ENCODE results near the gene ATP8B1. TPM values are rescaled to one million over a fixed set of nuclear protein-coding genes. Genes with fewer than 3 reads are reported as not detected.

The ATP8B1 gene
- total and polyA plus RNA-seq, 2 of the 8 experiments (the other 6 are each of a cell fraction or from before 2014, with no cell fraction given): 1.1 to 4.6 TPM

- H3K9ac ChIP-seq (replicated peaks in 1 of 4; ENCODE audit: extremely low read depth in 1 of 4, low read depth in 3 of 4, low read length in 3 of 4): no peak overlapping the region
- no peak overlapping the region for H4K8ac ChIP-seq (ENCODE audit: extremely low read depth, insufficient read depth, low read length)
- no peak overlapping the region for H3K56ac ChIP-seq (replicated peaks; ENCODE audit: insufficient read length, low read depth, low read length)
- no peak overlapping the region for H3K14ac ChIP-seq (ENCODE audit: insufficient read length)
- H3K27ac ChIP-seq (ENCODE audit: low read depth, low read length): no peak overlapping the region
- no peaks in the 10 kb centered on the region for H3K79me2 ChIP-seq (ENCODE audit: control insufficient read depth in 1 of 2, insufficient read depth in 2 of 2, low read length in 2 of 2)
- no peak overlapping the region for H2AK5ac ChIP-seq (ENCODE audit: low read depth, low read length)
- no peak overlapping the region for H3K23ac ChIP-seq (ENCODE audit: insufficient read length)
- H3K23me2 ChIP-seq (ENCODE audit: low read depth, low read length): no peaks in the 10 kb centered on the region
- no peak overlapping the region for H3K4me3 ChIP-seq (ENCODE audit: extremely low read depth in 1 of 4, insufficient read depth in 2 of 4, low read depth in 3 of 4, low read length in 4 of 4)
- no peak overlapping the region for H3K4me2 ChIP-seq (ENCODE audit: insufficient read depth in 1 of 2, low read depth in 2 of 2, low read length in 2 of 2)
- no peak for DNase-seq (ENCODE audit: low read depth in 1 of 2, low spot score in 2 of 2)
- no peaks in the 10 kb centered on the region for H3K36me3 ChIP-seq (ENCODE audit: control insufficient read depth in 2 of 4, insufficient read depth in 4 of 4, low read length in 3 of 4)
- whole genome bisulfite sequencing, 2 experiments (ENCODE audit: extremely low coverage in 1 of 2, insufficient coverage in 1 of 2, insufficient read length in 1 of 2, insufficient replicate concordance in 2 of 2, low coverage in 1 of 2, low lambda C conversion rate in 2 of 2, missing lambda C conversion rate in 1 of 2): 84% methylated on average over 8 of the region's 8 CpGs; no CpG with 5 or more reads in 1 of the 2 experiments
- H4K5ac ChIP-seq (ENCODE audit: insufficient read length, low read depth, low read length): no peak overlapping the region
- ChIA-PET CTCF (ENCODE audit: partially characterized antibody) (interaction anchor here (1.1 kb wide), 2 partner anchors 9 to 15 kb away, joined by 3 to 4 read pairs; no protein-coding TSS in a partner anchor), POLR2A (ENCODE audit: partially characterized antibody) (no interaction called here)
- no peaks in the 10 kb centered on the region for H3K4me1 ChIP-seq (replicated peaks in 1 of 4; ENCODE audit: control insufficient read depth in 3 of 4, insufficient read depth in 4 of 4, low read length in 3 of 4)
- no peak overlapping the region for H2AFZ ChIP-seq (ENCODE audit: low read length)
- no peak overlapping the region for H2BK20ac ChIP-seq (ENCODE audit: low read length)
- no peak for FAIRE-seq
- H3K4ac ChIP-seq (replicated peaks; ENCODE audit: insufficient read length, low read depth, low read length): no peak overlapping the region
- H2BK15ac ChIP-seq (ENCODE audit: low read length): no peak overlapping the region
- H2BK12ac ChIP-seq (ENCODE audit: low read depth, low read length): no peak overlapping the region
- H3K27me3 ChIP-seq (replicated peaks in 1 of 4; ENCODE audit: control insufficient read depth in 3 of 4, extremely low read depth in 1 of 4, insufficient read depth in 3 of 4, low read length in 3 of 4): no peaks in the 10 kb centered on the region; a peak in 1 of 7 replicates
- H2BK120ac ChIP-seq (replicated peaks; ENCODE audit: low read depth, low read length): no peak overlapping the region
- H4K91ac ChIP-seq (replicated peaks; ENCODE audit: insufficient read length, low read length): no peak overlapping the region
- H3K79me1 ChIP-seq (ENCODE audit: low read depth, low read length): no peaks in the 10 kb centered on the region; the same call in 1 of the 2 replicates
- H2BK5ac ChIP-seq (ENCODE audit: low read depth, low read length): no peak overlapping the region
- H3K18ac ChIP-seq (ENCODE audit: extremely low read depth, low read length): no peak overlapping the region
- no peaks in the 10 kb centered on the region for H3K9me3 ChIP-seq (ENCODE audit: insufficient read depth in 2 of 2, low read depth in 1 of 2, low read length in 1 of 2)
- H4K20me1 ChIP-seq (replicated peaks in 1 of 2; ENCODE audit: control insufficient read depth in 1 of 2, insufficient read depth in 2 of 2, low read length in 2 of 2): no peaks in the 10 kb centered on the region
- TF ChIP-seq PHF8 (conservative IDR thresholded peaks at IDR 0.05; ENCODE audit: low read depth, low read length): no peak
These were observed 39.0 kb downstream of the ATP8B1 start for GRCh38 chr18:57764087-57764486.

Data from H1 (cell line).